Neuronal stem cell (in vitro differentiated cells): Measurements from ENCODE around the gene SLC35C1. TPM values are rescaled to one million over a fixed set of nuclear protein-coding genes. Genes with fewer than 3 reads are reported as not detected.

ENCODE experiments used
- DNase-seq: peaks from one replicate; pipeline ENCODE4 v3.0.0-alpha.2; 2013; ENCODE audit warnings: low spot score
- H2AFZ ChIP-seq: one replicate; pipeline ENCODE4 v1.6.1; 2013; ENCODE audit warnings: mild to moderate bottlenecking, low read length, inconsistent platforms
- H2AK5ac ChIP-seq: 2 replicates; pipeline ENCODE4 v1.6.1; 2013; ENCODE audit warnings: low read depth, mild to moderate bottlenecking, inconsistent platforms, low read length, moderate library complexity, mixed read lengths
- H2BK120ac ChIP-seq: 2 replicates; pipeline ENCODE4 v1.6.1; 2013; ENCODE audit warnings: low read depth, mild to moderate bottlenecking, inconsistent platforms, low read length, moderate library complexity, mixed read lengths
- H2BK12ac ChIP-seq: one replicate; pipeline ENCODE4 v1.6.1; 2013; ENCODE audit warnings: low read length, inconsistent platforms
- H2BK15ac ChIP-seq: 2 replicates; pipeline ENCODE4 v1.6.1; 2013; ENCODE audit warnings: mild to moderate bottlenecking, low read length, inconsistent platforms, mixed read lengths
- H2BK5ac ChIP-seq: one replicate; pipeline ENCODE4 v1.6.1; 2013; ENCODE audit warnings: inconsistent platforms, mild to moderate bottlenecking, low read length, moderate library complexity
- H3K14ac ChIP-seq: one replicate; pipeline ENCODE4 v1.6.1; 2013; ENCODE audit warnings: low read length, inconsistent platforms
- H3K18ac ChIP-seq: 2 replicates; pipeline ENCODE4 v1.6.1; 2013; ENCODE audit warnings: low read length, inconsistent platforms
- H3K23ac ChIP-seq: 2 replicates; pipeline ENCODE4 v1.6.1; 2013; ENCODE audit warnings: low read depth, mild to moderate bottlenecking, mixed read lengths, low read length, inconsistent platforms; ENCODE audit not compliant: poor library complexity
- H3K27ac ChIP-seq: replicated peaks from 3 replicates; pipeline ENCODE4 v1.5.1; 2013; ENCODE audit warnings: low read length, inconsistent platforms
- H3K27me3 ChIP-seq, 3 experiments: 2 replicates each; pipeline ENCODE4 v1.6.1; 2013; ENCODE audit warnings: low read length in 3 of 3, mild to moderate bottlenecking in 2 of 3, inconsistent platforms in 1 of 3, low read depth in 1 of 3, mixed read lengths in 1 of 3, moderate library complexity in 1 of 3; ENCODE audit not compliant: control insufficient read depth in 3 of 3, insufficient read depth in 3 of 3
- H3K36me3 ChIP-seq, 2 donors: replicated peaks in 1 of 2; 2 replicates each; pipeline ENCODE4 v1.6.1; 2013; ENCODE audit warnings: low read length in 2 of 2; ENCODE audit not compliant: control insufficient read depth in 2 of 2, insufficient read depth in 2 of 2
- H3K4ac ChIP-seq: 2 replicates; pipeline ENCODE4 v1.6.1; 2013; ENCODE audit warnings: inconsistent platforms, mild to moderate bottlenecking, low read length, moderate library complexity
- H3K4me1 ChIP-seq, 2 donors: 1 replicate in 1 of 2; 2 replicates in 1 of 2; pipeline ENCODE4 v1.6.1; 2013; ENCODE audit warnings: low read length in 2 of 2, low read depth in 1 of 2; ENCODE audit not compliant: control insufficient read depth in 2 of 2, insufficient read depth in 1 of 2
- H3K4me2 ChIP-seq: one replicate; pipeline ENCODE4 v1.6.1; 2013; ENCODE audit warnings: mild to moderate bottlenecking, low read length, inconsistent platforms; ENCODE audit not compliant: insufficient read depth, poor library complexity, severe bottlenecking
- H3K4me3 ChIP-seq, 2 donors: 2 replicates each; pipeline ENCODE4 v1.5.1; 2013; ENCODE audit warnings: low read length in 2 of 2, mild to moderate bottlenecking in 2 of 2, inconsistent platforms in 1 of 2, moderate library complexity in 1 of 2
- H3K79me1 ChIP-seq: one replicate; pipeline ENCODE4 v1.6.1; 2013; ENCODE audit warnings: low read depth, mild to moderate bottlenecking, inconsistent platforms, low read length, moderate library complexity
- H3K9ac ChIP-seq: one replicate; pipeline ENCODE4 v1.6.1; 2013; ENCODE audit warnings: mild to moderate bottlenecking, low read depth, low read length, inconsistent platforms; ENCODE audit not compliant: poor library complexity
- H3K9me3 ChIP-seq, 2 donors: replicated peaks in 1 of 2; 2 replicates each; pipeline versions ENCODE3 to v1.6.1; 2013; ENCODE audit warnings: low read length in 2 of 2, mild to moderate bottlenecking in 2 of 2, inconsistent platforms in 1 of 2, low read depth in 1 of 2, mixed read lengths in 1 of 2, moderate library complexity in 1 of 2; ENCODE audit not compliant: control insufficient read depth in 2 of 2, insufficient read depth in 1 of 2
- H4K8ac ChIP-seq: one replicate; pipeline ENCODE4 v1.6.1; 2013; ENCODE audit warnings: low read depth, mild to moderate bottlenecking, inconsistent platforms, low read length, moderate library complexity
- H4K91ac ChIP-seq: one replicate; pipeline ENCODE4 v1.6.1; 2013; ENCODE audit warnings: low read length, low read depth, mild to moderate bottlenecking, inconsistent platforms; ENCODE audit not compliant: poor library complexity
- WGBS, 2 donors: extraction: QIAGEN DNeasy Blood & Tissue Kit; methylation state at CpG; one replicate each; pipeline ENCODE4 v1.1.7; 2013; ENCODE audit warnings: missing lambda C conversion rate in 2 of 2, mixed read lengths in 1 of 2; ENCODE audit not compliant: insufficient read length in 2 of 2, insufficient replicate concordance in 1 of 2; ENCODE audit errors: extremely low coverage in 2 of 2; 5-methylcytosine and 5-hydroxymethylcytosine counted together
- polyA plus RNA-seq, 2 experiments: library from polyadenylated mRNA; stranded (reverse); fragments of 200-250 nt; gene quantifications; one replicate each; pipeline ENCODE4 v1.2.3, GENCODE V29; 2013

Gene SLC35C1
- 6.9 TPM for polyA plus RNA-seq (2013, experiment 1 of 2)
- polyA plus RNA-seq (2013, experiment 2 of 2): 7.0 TPM

GRCh38 chr11:45804761-45805304 lies at the start of gene SLC35C1:
TSS of gene SLC35C1 (plus strand) at chr11:45805149. CDS start at chr11:45805802, 653 bp downstream.
- Histone ChIP-seq H4K91ac (no peak within 1 kb of the TSS), H3K4ac (no peak within 1 kb of the TSS), H3K27ac (peak within 1 kb of the TSS; percentile 41), H3K79me1 (no peaks in the 10 kb centered on the region), H3K36me3 (peaks cover 0 to 10% of the 10 kb centered on the region in 2 donors), H2AK5ac (peak within 1 kb of the TSS; percentile 100), H3K9me3 (no peaks in the 10 kb centered on the region), H3K4me2 (peak within 1 kb of the TSS; percentile 98), H3K4me3 (peak within 1 kb of the TSS; percentile 77 to 94), H3K23ac (peak within 1 kb of the TSS; percentile 83), H2BK120ac (no peak within 1 kb of the TSS), H2BK5ac (peak within 1 kb of the TSS; percentile 77), H2BK15ac (peak within 1 kb of the TSS; percentile 91), H4K8ac (peak within 1 kb of the TSS; percentile 6), H2BK12ac (peak within 1 kb of the TSS; percentile 52), H2AFZ (peak within 1 kb of the TSS; percentile 100), H3K27me3 (peaks cover 0 to 40% (median 15%) of the 10 kb centered on the region in 3 experiments), H3K4me1 (peaks cover 8 to 12% of the 10 kb centered on the region in 2 donors), H3K18ac (peak within 1 kb of the TSS; percentile 97), H3K14ac (peak within 1 kb of the TSS; percentile 86), H3K9ac (peak within 1 kb of the TSS; percentile 95)
- no CpG with 5 or more reads among the region's 49 CpGs for WGBS, 2 donors
- DNase-seq: peak; percentile 91

DNA sequence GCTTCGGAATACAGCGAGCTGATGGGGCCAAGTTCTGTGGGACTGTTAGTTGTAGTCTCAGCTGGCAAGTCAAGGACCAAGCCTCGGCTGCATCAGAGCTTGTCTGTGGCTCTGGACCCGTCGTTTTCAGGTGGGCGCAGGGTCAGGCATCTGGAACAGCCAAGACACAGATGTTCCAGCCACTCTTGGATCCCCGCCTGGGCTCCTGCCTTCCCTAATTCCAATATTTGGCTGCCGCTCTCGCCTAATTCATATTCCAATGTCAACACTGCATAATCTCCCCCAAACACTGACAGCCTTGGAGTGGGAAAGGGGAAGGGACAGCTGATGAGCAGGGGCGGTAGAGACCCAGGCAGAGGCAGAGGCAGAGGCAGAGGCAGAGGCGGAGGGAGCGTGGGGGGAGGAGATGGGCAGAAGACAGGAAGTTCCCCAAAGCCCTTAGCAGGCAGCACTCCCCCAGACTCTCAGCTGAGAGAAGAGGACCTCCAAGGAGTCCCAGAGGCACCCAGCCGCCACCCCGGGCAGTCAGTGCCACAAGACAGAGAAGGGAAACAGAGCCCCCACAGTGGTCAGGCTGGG lies 49.6 kb upstream of the SLC35C1 start:
- WGBS, 2 donors: no CpG with 5 or more reads among the region's 14 CpGs
- no peak overlapping the region for H4K91ac ChIP-seq

GRCh38 chr11:45756384-45757010 lies 48.5 kb upstream of the SLC35C1 start:
- H2AFZ ChIP-seq: no peak overlapping the region
- no peak overlapping the region for H3K18ac ChIP-seq
- no peak overlapping the region for H2BK120ac ChIP-seq
- no peak overlapping the region for H4K91ac ChIP-seq
- H3K4me1 ChIP-seq: peaks cover 6 to 7% of the 10 kb centered on the region in 2 donors
- no peak overlapping the region for H4K8ac ChIP-seq
- no peak overlapping the region for H3K4me2 ChIP-seq
- no CpG with 5 or more reads among the region's 13 CpGs for WGBS, 2 donors
- H3K4ac ChIP-seq: no peak overlapping the region
- DNase-seq: no peak
- H2AK5ac ChIP-seq: no peak overlapping the region
- peak overlapping the region; percentile 32 for H3K23ac ChIP-seq
- H2BK5ac ChIP-seq: no peak overlapping the region
- H3K9me3 ChIP-seq: no peaks in the 10 kb centered on the region
- H3K27ac ChIP-seq: no peak overlapping the region
- H2BK12ac ChIP-seq: no peak overlapping the region
- H3K14ac ChIP-seq: no peak overlapping the region
- peaks cover 0 to 7% (median 2%) of the 10 kb centered on the region in 3 experiments for H3K27me3 ChIP-seq
- H2BK15ac ChIP-seq: no peak overlapping the region
- H3K9ac ChIP-seq: no peak overlapping the region
- no peaks in the 10 kb centered on the region for H3K79me1 ChIP-seq
- H3K4me3 ChIP-seq: no peak overlapping the region
- no peaks in the 10 kb centered on the region for H3K36me3 ChIP-seq

More for the DNA sequence above, 49.6 kb upstream of the SLC35C1 start:
- Histone ChIP-seq H3K23ac (no peak overlapping the region), H3K18ac (no peak overlapping the region), H2BK120ac (no peak overlapping the region), H4K8ac (no peak overlapping the region), H2AFZ (no peak overlapping the region), H3K4me1 (peaks cover 10 to 12% of the 10 kb centered on the region in 2 donors), H3K9me3 (no peaks in the 10 kb centered on the region), H3K14ac (no peak overlapping the region), H3K36me3 (no peaks in the 10 kb centered on the region), H2AK5ac (no peak overlapping the region), H3K27ac (no peak overlapping the region), H2BK15ac (peak overlapping the region; percentile 28), H2BK12ac (no peak overlapping the region), H2BK5ac (peak overlapping the region; percentile 1), H3K4me3 (no peak overlapping the region), H3K4ac (no peak overlapping the region), H3K9ac (no peak overlapping the region), H3K79me1 (no peaks in the 10 kb centered on the region), H3K27me3 (peaks cover 0 to 7% (median 2%) of the 10 kb centered on the region in 3 experiments), H3K4me2 (no peak overlapping the region)
- DNase-seq: no peak

GRCh38 chr11:45757672-45758071 lies 47.3 kb upstream of the SLC35C1 start:
- Histone ChIP-seq H3K4me2 (no peak overlapping the region), H3K14ac (no peak overlapping the region), H3K27me3 (peaks cover 0 to 12% (median 2%) of the 10 kb centered on the region in 3 experiments), H3K36me3 (no peaks in the 10 kb centered on the region), H3K9me3 (no peaks in the 10 kb centered on the region), H2BK15ac (no peak overlapping the region), H2AFZ (no peak overlapping the region), H3K23ac (no peak overlapping the region), H2BK5ac (no peak overlapping the region), H3K27ac (no peak overlapping the region), H2BK12ac (no peak overlapping the region), H3K9ac (no peak overlapping the region), H4K91ac (no peak overlapping the region), H3K4me3 (no peak overlapping the region), H3K79me1 (no peaks in the 10 kb centered on the region), H3K4ac (no peak overlapping the region), H4K8ac (no peak overlapping the region), H2BK120ac (no peak overlapping the region), H3K18ac (no peak overlapping the region), H3K4me1 (peaks cover 0 to 4% of the 10 kb centered on the region in 2 donors), H2AK5ac (no peak overlapping the region)
- no CpG with 5 or more reads among the region's 7 CpGs for WGBS, 2 donors
- DNase-seq: no peak
